DOHH2 (cell line): ENCODE data around the gene KCNN3.

Experiments
- H3F3A ChIP-seq: fragments of 200-600 bp; sonication (generic), shearing (Covaris generic); 2 replicates; pipeline ENCODE4 v1.6.0; 2016; ENCODE audit warnings: antibody characterized with exemption, mild to moderate bottlenecking; ENCODE audit not compliant: control insufficient read depth, insufficient read depth
- H3K27ac ChIP-seq: fragments of 200-600 bp; sonication (generic); 2 replicates; pipeline ENCODE4 v1.5.1; 2014; ENCODE audit warnings: low read depth, mild to moderate bottlenecking, low read length, moderate library complexity
- H3K27me3 ChIP-seq: fragments of 200-600 bp; sonication (generic); 2 replicates; pipeline ENCODE4 v1.6.1; 2014; ENCODE audit warnings: mild to moderate bottlenecking, low read length, mixed read lengths; ENCODE audit not compliant: control insufficient read depth
- H3K36me3 ChIP-seq: fragments of 200-600 bp; sonication (generic); 2 replicates; pipeline ENCODE4 v1.6.1; 2014; ENCODE audit warnings: mild to moderate bottlenecking, low read length, moderate library complexity, mixed read lengths; ENCODE audit not compliant: control insufficient read depth
- H3K4me1 ChIP-seq: fragments of 200-600 bp; sonication (generic); 2 replicates; pipeline ENCODE4 v1.6.1; 2014; ENCODE audit warnings: mild to moderate bottlenecking, low read length, mixed read lengths; ENCODE audit not compliant: control insufficient read depth
- H3K4me2 ChIP-seq: fragments of 200-600 bp; sonication (generic); 2 replicates; pipeline ENCODE4 v1.6.0; 2014; ENCODE audit warnings: mild to moderate bottlenecking, low read length, moderate library complexity
- H3K4me3 ChIP-seq: fragments of 200-600 bp; sonication (generic); 2 replicates; pipeline ENCODE4 v1.5.1; 2014; ENCODE audit warnings: mild to moderate bottlenecking, low read length, mixed read lengths
- H3K79me2 ChIP-seq: fragments of 200-600 bp; sonication (generic); 2 replicates; pipeline ENCODE4 v1.6.1; 2014; ENCODE audit warnings: mild to moderate bottlenecking, low read length, mixed read lengths; ENCODE audit not compliant: control insufficient read depth
- H3K9me2 ChIP-seq: fragments of 200-600 bp; sonication (generic); replicated peaks from 2 replicates; pipeline ENCODE4 v1.6.1; 2014; ENCODE audit warnings: mild to moderate bottlenecking, low read length, mixed read lengths; ENCODE audit not compliant: control insufficient read depth
- H3K9me3 ChIP-seq: fragments of 200-600 bp; sonication (generic); 2 replicates; pipeline ENCODE4 v1.6.1; 2014; ENCODE audit warnings: antibody characterized with exemption, low read length, mixed read lengths; ENCODE audit not compliant: control insufficient read depth, insufficient read depth
- H4K20me1 ChIP-seq: fragments of 200-600 bp; sonication (generic); 2 replicates; pipeline ENCODE4 v1.6.0; 2014; ENCODE audit warnings: low read depth, mild to moderate bottlenecking, antibody characterized with exemption, low read length, moderate library complexity; ENCODE audit not compliant: control insufficient read depth, insufficient read depth
- CTCF ChIP-seq: fragments of 200-600 bp; sonication (generic); IDR thresholded peaks from one replicate; pipeline ENCODE4 v1.5.1; 2014; ENCODE audit warnings: antibody characterized with exemption, mild to moderate bottlenecking, low read depth, low read length; ENCODE audit not compliant: poor library complexity, severe bottlenecking
- EZH2phosphoT487 ChIP-seq: fragments of 200-600 bp; sonication (generic); IDR thresholded peaks from 2 replicates; pipeline ENCODE4 v1.6.1; 2017; ENCODE audit warnings: borderline replicate concordance, mild to moderate bottlenecking, antibody characterized with exemption, low read length, moderate library complexity, mixed read lengths

The KCNN3 gene

DNA sequence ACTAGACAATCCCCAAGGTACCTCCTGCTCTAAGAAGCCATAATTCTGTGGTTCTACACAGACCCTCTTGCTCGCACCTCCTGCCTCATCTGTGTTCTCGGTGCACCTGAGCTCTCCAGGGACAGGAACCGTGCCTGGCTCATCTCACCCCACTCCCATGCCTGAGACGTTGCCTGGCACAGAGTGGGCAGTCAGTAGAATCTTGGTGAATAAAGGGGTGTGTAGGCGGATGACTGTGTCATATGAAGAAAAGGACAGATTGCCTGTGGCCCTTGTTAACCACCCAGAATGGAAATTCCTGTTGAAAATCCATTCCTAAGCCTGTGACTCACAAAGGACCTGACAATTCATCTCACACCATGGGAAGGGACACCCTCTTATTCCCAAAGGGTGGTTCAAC, 92.9 kb downstream of the KCNN3 start:
- no peaks in the 10 kb centered on the region; the same call in 1 of the 2 replicates for H4K20me1 ChIP-seq
- no peaks in the 10 kb centered on the region for H3K27me3 ChIP-seq
- H3K9me3 ChIP-seq: no peaks in the 10 kb centered on the region
- no peak overlapping the region for H3K4me3 ChIP-seq
- peaks cover 16% of the 10 kb centered on the region for H3K4me1 ChIP-seq
- no peak overlapping the region for H3K4me2 ChIP-seq
- TF ChIP-seq CTCF (no peak), EZH2phosphoT487 (no peak)
- peaks cover 3% of the 10 kb centered on the region; the same call in 1 of the 2 replicates for H3K79me2 ChIP-seq
- peaks cover 49% of the 10 kb centered on the region for H3K36me3 ChIP-seq
- no peak overlapping the region for H3K27ac ChIP-seq
- H3F3A ChIP-seq: no peaks in the 10 kb centered on the region
- H3K9me2 ChIP-seq: no peaks in the 10 kb centered on the region

GRCh38 chr1:154775621-154776605, 94.2 kb downstream of the KCNN3 start:
- no peak overlapping the region for H3K27ac ChIP-seq

DNA sequence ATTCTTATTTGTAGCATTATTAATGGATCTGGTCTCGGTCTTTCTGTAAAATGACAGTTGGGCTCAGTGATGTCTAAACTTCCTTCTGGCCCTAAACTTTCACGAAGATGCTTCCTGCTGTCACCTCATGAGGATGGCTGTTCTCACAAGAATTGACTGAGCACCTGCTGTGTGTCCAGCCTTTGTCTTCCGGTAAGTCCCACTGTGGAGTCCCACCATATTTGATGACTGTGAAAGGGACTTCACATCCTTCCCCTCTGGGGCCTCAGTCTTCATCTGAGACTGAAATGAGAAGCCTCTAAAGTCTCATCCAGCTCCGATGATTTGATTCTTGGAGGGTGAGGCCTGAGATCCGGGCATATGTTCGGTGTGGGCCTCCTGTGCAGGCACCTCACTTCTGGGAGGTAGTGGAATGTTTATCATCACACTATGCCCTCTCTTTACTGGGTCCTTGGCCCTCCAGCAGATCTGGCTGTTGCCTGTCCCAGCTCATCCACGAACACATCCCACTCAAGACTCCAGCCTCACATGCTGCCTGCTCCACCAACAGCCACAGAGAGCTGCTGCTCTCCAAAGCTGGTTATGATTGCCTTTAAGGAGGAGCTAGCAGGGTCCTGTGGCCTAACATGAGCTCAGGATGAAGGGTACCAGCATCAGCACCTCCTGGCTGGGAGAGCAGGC, 95.8 kb downstream of the KCNN3 start:
- H3K9me2 ChIP-seq: no peaks in the 10 kb centered on the region
- no peaks in the 10 kb centered on the region for H3K27me3 ChIP-seq
- H3K4me3 ChIP-seq: no peak overlapping the region
- H3K4me1 ChIP-seq: peaks cover 27% of the 10 kb centered on the region
- no peaks in the 10 kb centered on the region; the same call in 1 of the 2 replicates for H4K20me1 ChIP-seq
- TF ChIP-seq CTCF: no peak
- no peak for TF ChIP-seq EZH2phosphoT487
- H3K4me2 ChIP-seq: 0 out of 2 replicates have a peak overlapping the region, but pooled peaks have one; percentile 5
- H3K27ac ChIP-seq: peak overlapping the region; percentile 5; the same call in 1 of the 2 replicates
- H3K79me2 ChIP-seq: no peaks in the 10 kb centered on the region
- H3K9me3 ChIP-seq: no peaks in the 10 kb centered on the region
- peaks cover 57% of the 10 kb centered on the region for H3K36me3 ChIP-seq
- H3F3A ChIP-seq: no peaks in the 10 kb centered on the region

More at GRCh38 chr1:154775621-154776605, 94.2 kb downstream of the KCNN3 start:
- Histone ChIP-seq H3K36me3 (peaks cover 49% of the 10 kb centered on the region), H3K27me3 (no peaks in the 10 kb centered on the region), H3K4me2 (no peak overlapping the region), H3K4me3 (no peak overlapping the region), H3K9me3 (no peaks in the 10 kb centered on the region), H3K79me2 (no peaks in the 10 kb centered on the region), H4K20me1 (no peaks in the 10 kb centered on the region; the same call in 1 of the 2 replicates), H3K9me2 (no peaks in the 10 kb centered on the region), H3K4me1 (peaks cover 16% of the 10 kb centered on the region), H3F3A (no peaks in the 10 kb centered on the region)
- TF ChIP-seq EZH2phosphoT487: no peak
